ENCODE data around the gene ZC2HC1B.
"Not testable (repeated sequence)": the region's sequence is repeated elsewhere in the genome, so short reads cannot be mapped to it uniquely, and the experiment has no call there.

ZC2HC1B gene

DNA sequence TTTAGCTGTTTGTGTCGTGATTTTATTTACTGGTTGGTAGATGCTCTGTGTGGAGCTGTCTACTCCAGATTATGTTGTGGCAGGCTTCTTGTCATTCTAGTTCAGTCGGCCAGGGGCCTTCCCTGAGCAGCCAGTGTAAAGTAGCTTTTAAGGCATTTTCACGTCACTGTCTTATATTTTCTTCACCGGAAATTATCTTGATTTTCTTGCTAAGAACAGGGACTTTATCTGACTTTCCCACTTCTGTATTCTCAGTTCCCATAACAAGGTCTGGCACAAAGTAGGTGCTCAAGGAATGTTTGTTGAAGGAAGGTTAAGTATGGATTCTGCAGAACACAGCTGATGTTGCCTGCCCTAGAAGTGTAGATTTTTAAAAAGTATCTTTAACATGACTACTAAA is 20.3 kb upstream of the ZC2HC1B start:
- TF ChIP-seq, protein P1, sequence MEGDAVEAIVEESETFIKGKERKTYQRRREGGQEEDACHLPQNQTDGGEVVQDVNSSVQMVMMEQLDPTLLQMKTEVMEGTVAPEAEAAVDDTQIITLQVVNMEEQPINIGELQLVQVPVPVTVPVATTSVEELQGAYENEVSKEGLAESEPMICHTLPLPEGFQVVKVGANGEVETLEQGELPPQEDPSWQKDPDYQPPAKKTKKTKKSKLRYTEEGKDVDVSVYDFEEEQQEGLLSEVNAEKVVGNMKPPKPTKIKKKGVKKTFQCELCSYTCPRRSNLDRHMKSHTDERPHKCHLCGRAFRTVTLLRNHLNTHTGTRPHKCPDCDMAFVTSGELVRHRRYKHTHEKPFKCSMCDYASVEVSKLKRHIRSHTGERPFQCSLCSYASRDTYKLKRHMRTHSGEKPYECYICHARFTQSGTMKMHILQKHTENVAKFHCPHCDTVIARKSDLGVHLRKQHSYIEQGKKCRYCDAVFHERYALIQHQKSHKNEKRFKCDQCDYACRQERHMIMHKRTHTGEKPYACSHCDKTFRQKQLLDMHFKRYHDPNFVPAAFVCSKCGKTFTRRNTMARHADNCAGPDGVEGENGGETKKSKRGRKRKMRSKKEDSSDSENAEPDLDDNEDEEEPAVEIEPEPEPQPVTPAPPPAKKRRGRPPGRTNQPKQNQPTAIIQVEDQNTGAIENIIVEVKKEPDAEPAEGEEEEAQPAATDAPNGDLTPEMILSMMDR (IDR thresholded peaks at IDR 0.05; ENCODE audit: low read depth, low read length, poor library complexity, severe bottlenecking) = no peak
- TF ChIP-seq EZH2phosphoT487 (IDR thresholded peaks at IDR 0.05; ENCODE audit: borderline replicate concordance, low read length) = no peak
- Histone ChIP-seq H3K4me3 (ENCODE audit: low read length) (peak overlapping the region; percentile 97), H3K36me3 (ENCODE audit: control insufficient read depth, low read length) (peaks cover 56% of the 10 kb centered on the region), H3K9me3 (ENCODE audit: control insufficient read depth, insufficient read depth, low read length) (no peaks in the 10 kb centered on the region), H3K79me2 (ENCODE audit: control insufficient read depth, low read length) (peaks cover 59% of the 10 kb centered on the region), H3K4me1 (ENCODE audit: control insufficient read depth, low read length) (peaks cover 14% of the 10 kb centered on the region), H3K27me3 (ENCODE audit: control insufficient read depth, low read length) (no peaks in the 10 kb centered on the region), H3K27ac (ENCODE audit: low read depth, low read length) (peak overlapping the region; percentile 58), H4K20me1 (ENCODE audit: control insufficient read depth, insufficient read depth, low read depth, low read length) (no peaks in the 10 kb centered on the region), H3K4me2 (ENCODE audit: low read length) (peak overlapping the region; percentile 76), H3K9me2 (replicated peaks; ENCODE audit: control insufficient read depth, low read length) (no peaks in the 10 kb centered on the region), H3F3A (ENCODE audit: control insufficient read depth, insufficient read depth) (no peaks in the 10 kb centered on the region)

DNA sequence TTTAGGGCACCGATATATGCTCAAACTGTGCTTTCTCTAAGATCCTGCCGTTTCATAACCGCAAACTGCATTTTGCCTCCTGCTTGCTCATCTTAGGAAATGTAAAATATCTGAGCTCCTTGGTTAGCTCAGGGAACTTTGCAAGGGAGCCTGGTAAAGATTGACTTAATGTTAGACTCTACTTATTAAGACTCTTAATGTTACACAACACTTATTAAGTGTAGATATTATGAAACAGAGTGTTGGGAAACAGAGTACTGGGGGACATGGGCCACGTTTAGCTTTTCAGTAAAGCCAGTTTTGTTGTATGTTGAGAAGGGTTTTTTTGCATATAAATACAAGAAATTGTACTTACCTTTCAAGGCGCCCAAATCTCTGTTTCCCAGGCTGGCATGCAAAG is 19.2 kb upstream of the ZC2HC1B start:
- no peak for TF ChIP-seq EZH2phosphoT487 (IDR thresholded peaks at IDR 0.05; ENCODE audit: borderline replicate concordance, low read length)
- TF ChIP-seq, protein P1 (IDR thresholded peaks at IDR 0.05; ENCODE audit: low read depth, low read length, poor library complexity, severe bottlenecking) = no peak
- no peak overlapping the region for H3K27ac ChIP-seq (ENCODE audit: low read depth, low read length)
- peaks cover 67% of the 10 kb centered on the region for H3K36me3 ChIP-seq (ENCODE audit: control insufficient read depth, low read length)
- H3K4me3 ChIP-seq (ENCODE audit: low read length) = 0 out of 2 replicates have a peak overlapping the region, but pooled peaks have one; percentile 97
- no peaks in the 10 kb centered on the region for H3K27me3 ChIP-seq (ENCODE audit: control insufficient read depth, low read length)
- H3K9me3 ChIP-seq (ENCODE audit: control insufficient read depth, insufficient read depth, low read length) = no peaks in the 10 kb centered on the region
- H4K20me1 ChIP-seq (ENCODE audit: control insufficient read depth, insufficient read depth, low read depth, low read length) = no peaks in the 10 kb centered on the region
- H3F3A ChIP-seq (ENCODE audit: control insufficient read depth, insufficient read depth) = no peaks in the 10 kb centered on the region
- peaks cover 14% of the 10 kb centered on the region for H3K4me1 ChIP-seq (ENCODE audit: control insufficient read depth, low read length)
- H3K9me2 ChIP-seq (replicated peaks; ENCODE audit: control insufficient read depth, low read length) = no peaks in the 10 kb centered on the region
- H3K79me2 ChIP-seq (ENCODE audit: control insufficient read depth, low read length) = peaks cover 69% of the 10 kb centered on the region
- H3K4me2 ChIP-seq (ENCODE audit: low read length) = peak overlapping the region; percentile 76

DNA sequence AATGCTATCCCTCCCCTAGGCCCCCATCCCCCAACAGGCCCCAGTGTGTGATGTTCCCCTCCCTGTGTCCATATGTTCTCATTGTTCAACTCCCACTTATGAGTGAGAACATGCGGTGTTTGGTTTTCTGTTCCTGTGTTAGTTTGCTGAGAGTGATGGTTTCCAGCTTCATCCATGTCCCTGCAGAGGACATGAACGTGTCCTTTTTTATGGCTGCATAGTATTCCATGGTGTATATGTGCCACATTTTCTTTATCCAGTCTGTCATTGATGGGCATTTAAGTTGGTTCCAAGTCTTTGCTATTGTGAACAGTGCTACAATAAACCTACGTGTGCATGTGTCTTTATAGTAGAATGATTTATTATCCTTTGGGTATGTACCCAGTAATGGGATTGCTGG is 12.6 kb upstream of the ZC2HC1B start:
- not testable (repeated sequence) for H3K4me2 ChIP-seq (ENCODE audit: low read length); H3K4me3 ChIP-seq (ENCODE audit: low read length); H3K9me3 ChIP-seq (ENCODE audit: control insufficient read depth, insufficient read depth, low read length); H4K20me1 ChIP-seq (ENCODE audit: control insufficient read depth, insufficient read depth, low read depth, low read length); H3K9me2 ChIP-seq (replicated peaks; ENCODE audit: control insufficient read depth, low read length); H3F3A ChIP-seq (ENCODE audit: control insufficient read depth, insufficient read depth); H3K27ac ChIP-seq (ENCODE audit: low read depth, low read length); H3K4me1 ChIP-seq (ENCODE audit: control insufficient read depth, low read length); H3K27me3 ChIP-seq (ENCODE audit: control insufficient read depth, low read length)
- peaks cover 89% of the 10 kb centered on the region for H3K79me2 ChIP-seq (ENCODE audit: control insufficient read depth, low read length)
- peaks cover 83% of the 10 kb centered on the region for H3K36me3 ChIP-seq (ENCODE audit: control insufficient read depth, low read length)

DNA sequence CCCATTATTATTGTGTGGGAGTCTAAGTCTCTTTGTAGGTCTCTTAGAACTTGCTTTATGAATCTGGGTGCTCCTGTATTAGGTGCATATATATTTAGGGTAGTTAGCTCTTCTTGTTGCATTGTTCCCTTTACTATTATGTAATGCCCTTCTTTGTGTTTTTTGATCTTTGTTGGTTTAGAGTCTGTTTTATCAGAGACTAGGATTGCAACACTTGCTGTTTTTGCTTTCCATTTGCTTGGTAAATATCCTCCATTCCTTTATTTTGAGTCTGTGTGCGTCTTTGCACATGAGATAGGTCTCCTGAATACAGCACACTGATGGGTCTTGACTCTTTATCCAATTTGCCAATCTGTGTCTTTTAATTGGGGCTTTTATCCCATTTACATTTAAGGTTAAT is 9.2 kb upstream of the ZC2HC1B start:
- H3K4me1 ChIP-seq (ENCODE audit: control insufficient read depth, low read length); H3K4me3 ChIP-seq (ENCODE audit: low read length); H3K27ac ChIP-seq (ENCODE audit: low read depth, low read length); H3K27me3 ChIP-seq (ENCODE audit: control insufficient read depth, low read length); H3K9me3 ChIP-seq (ENCODE audit: control insufficient read depth, insufficient read depth, low read length); H3F3A ChIP-seq (ENCODE audit: control insufficient read depth, insufficient read depth); H3K4me2 ChIP-seq (ENCODE audit: low read length); H4K20me1 ChIP-seq (ENCODE audit: control insufficient read depth, insufficient read depth, low read depth, low read length); H3K9me2 ChIP-seq (replicated peaks; ENCODE audit: control insufficient read depth, low read length): not testable (repeated sequence)
- Histone ChIP-seq H3K79me2 (ENCODE audit: control insufficient read depth, low read length) (peaks cover 63% of the 10 kb centered on the region), H3K36me3 (ENCODE audit: control insufficient read depth, low read length) (peaks cover 83% of the 10 kb centered on the region)

DNA sequence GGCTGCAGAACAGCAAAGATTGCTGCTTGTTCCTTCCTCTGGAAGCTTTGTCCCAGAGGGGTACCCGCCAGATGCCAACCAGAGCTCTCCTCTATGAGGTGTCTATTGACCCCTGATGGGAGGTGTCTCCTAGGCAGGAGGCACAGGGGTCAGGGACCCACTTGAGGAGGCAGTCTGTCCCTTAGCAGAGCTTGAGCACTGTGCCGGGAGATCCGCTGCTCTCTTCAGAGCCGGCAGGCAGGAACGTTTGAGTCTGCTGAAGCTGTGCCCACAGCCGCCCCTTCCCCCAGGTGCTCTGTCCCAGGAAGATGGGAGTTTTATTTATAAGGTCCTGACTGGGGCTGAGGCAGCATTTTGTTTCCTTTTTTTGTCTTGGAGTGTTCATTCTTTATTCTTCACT is 7.5 kb upstream of the ZC2HC1B start:
- not testable (repeated sequence) for H3K4me1 ChIP-seq (ENCODE audit: control insufficient read depth, low read length); H3K4me3 ChIP-seq (ENCODE audit: low read length); H4K20me1 ChIP-seq (ENCODE audit: control insufficient read depth, insufficient read depth, low read depth, low read length); H3K9me3 ChIP-seq (ENCODE audit: control insufficient read depth, insufficient read depth, low read length); H3K27ac ChIP-seq (ENCODE audit: low read depth, low read length); H3K9me2 ChIP-seq (replicated peaks; ENCODE audit: control insufficient read depth, low read length); H3K4me2 ChIP-seq (ENCODE audit: low read length); H3F3A ChIP-seq (ENCODE audit: control insufficient read depth, insufficient read depth); H3K27me3 ChIP-seq (ENCODE audit: control insufficient read depth, low read length)
- H3K79me2 ChIP-seq (ENCODE audit: control insufficient read depth, low read length) = peaks cover 46% of the 10 kb centered on the region
- peaks cover 82% of the 10 kb centered on the region for H3K36me3 ChIP-seq (ENCODE audit: control insufficient read depth, low read length)

Measured in DOHH2 (cell line).